ENCODE data around the gene S100A10. TPM values are rescaled to one million over a fixed set of nuclear protein-coding genes. Genes with fewer than 3 reads are reported as not detected.

Gene S100A10
- polyA plus RNA-seq, 1 experiment = 200 TPM

DNA sequence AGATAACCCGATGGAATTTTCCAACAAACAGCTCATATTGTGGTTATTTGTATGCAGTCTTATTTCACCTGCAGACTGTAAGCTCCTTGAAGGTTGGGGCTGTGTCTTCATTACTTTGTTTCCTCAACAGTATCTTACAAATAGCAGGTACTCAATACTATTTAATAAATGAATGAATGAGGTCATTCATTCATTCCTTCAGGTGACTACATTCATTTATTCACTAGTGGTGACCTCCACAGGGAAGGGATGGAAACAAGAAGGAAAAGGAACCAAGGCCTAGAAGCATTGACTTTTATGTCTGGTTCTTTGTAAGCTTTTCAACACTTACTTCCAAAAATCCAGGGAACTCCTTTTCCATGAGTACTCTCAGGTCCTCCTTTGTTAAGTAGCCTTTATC is 7.9 kb downstream of the S100A10 start:
- Histone ChIP-seq H3K27ac (ENCODE audit: low read depth, low read length) (no peak overlapping the region), H3K4me3 (ENCODE audit: low read depth, low read length) (no peak overlapping the region), H3K9me3 (ENCODE audit: control insufficient read depth, insufficient read depth, low read length) (no peaks in the 10 kb centered on the region), H3K27me3 (ENCODE audit: control insufficient read depth, insufficient read depth, low read length) (no peaks in the 10 kb centered on the region)
- ChIA-PET CTCF (interaction anchor here (1.8 to 4.4 kb wide), 4 partner anchors 9 to 51 kb away, joined by 7 to 29 read pairs (median 8); no protein-coding TSS in a partner anchor), POLR2A (no interaction called here)
- TF ChIP-seq, protein P1, sequence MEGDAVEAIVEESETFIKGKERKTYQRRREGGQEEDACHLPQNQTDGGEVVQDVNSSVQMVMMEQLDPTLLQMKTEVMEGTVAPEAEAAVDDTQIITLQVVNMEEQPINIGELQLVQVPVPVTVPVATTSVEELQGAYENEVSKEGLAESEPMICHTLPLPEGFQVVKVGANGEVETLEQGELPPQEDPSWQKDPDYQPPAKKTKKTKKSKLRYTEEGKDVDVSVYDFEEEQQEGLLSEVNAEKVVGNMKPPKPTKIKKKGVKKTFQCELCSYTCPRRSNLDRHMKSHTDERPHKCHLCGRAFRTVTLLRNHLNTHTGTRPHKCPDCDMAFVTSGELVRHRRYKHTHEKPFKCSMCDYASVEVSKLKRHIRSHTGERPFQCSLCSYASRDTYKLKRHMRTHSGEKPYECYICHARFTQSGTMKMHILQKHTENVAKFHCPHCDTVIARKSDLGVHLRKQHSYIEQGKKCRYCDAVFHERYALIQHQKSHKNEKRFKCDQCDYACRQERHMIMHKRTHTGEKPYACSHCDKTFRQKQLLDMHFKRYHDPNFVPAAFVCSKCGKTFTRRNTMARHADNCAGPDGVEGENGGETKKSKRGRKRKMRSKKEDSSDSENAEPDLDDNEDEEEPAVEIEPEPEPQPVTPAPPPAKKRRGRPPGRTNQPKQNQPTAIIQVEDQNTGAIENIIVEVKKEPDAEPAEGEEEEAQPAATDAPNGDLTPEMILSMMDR (IDR thresholded peaks at IDR 0.05; ENCODE audit: low read depth, low read length) = no peak
- no peak for DNase-seq (ENCODE audit: low read depth, low spot score)

DNA sequence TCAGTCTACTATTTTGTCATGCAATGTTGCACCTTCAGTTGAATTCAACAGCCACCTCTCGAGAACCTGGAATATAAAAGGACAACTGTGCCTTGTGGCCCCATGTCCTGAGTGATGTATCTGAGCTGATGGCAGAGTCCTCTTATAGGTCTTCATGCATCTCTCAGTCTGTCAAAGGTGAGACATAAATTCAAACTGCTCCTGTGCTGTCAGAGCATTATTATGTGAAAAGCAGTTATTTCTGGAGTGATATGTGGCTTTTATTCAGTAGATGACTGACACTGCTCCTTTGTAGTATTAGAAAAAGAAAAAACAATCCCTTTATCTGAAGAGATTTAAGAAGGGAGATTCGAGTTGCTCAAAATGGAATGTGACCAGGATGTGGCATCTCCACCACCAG is 8.4 kb downstream of the S100A10 start:
- Histone ChIP-seq H3K9me3 (ENCODE audit: control insufficient read depth, insufficient read depth, low read length) (no peaks in the 10 kb centered on the region), H3K27me3 (ENCODE audit: control insufficient read depth, insufficient read depth, low read length) (no peaks in the 10 kb centered on the region), H3K27ac (ENCODE audit: low read depth, low read length) (no peak overlapping the region), H3K4me3 (ENCODE audit: low read depth, low read length) (no peak overlapping the region)
- DNase-seq (ENCODE audit: low read depth, low spot score) = no peak
- TF ChIP-seq, protein P1 (IDR thresholded peaks at IDR 0.05; ENCODE audit: low read depth, low read length) = no peak
- ChIA-PET CTCF (interaction anchor here (1.8 to 4.4 kb wide), 4 partner anchors 8 to 50 kb away, joined by 7 to 29 read pairs (median 8); no protein-coding TSS in a partner anchor), POLR2A (no interaction called here)

DNA sequence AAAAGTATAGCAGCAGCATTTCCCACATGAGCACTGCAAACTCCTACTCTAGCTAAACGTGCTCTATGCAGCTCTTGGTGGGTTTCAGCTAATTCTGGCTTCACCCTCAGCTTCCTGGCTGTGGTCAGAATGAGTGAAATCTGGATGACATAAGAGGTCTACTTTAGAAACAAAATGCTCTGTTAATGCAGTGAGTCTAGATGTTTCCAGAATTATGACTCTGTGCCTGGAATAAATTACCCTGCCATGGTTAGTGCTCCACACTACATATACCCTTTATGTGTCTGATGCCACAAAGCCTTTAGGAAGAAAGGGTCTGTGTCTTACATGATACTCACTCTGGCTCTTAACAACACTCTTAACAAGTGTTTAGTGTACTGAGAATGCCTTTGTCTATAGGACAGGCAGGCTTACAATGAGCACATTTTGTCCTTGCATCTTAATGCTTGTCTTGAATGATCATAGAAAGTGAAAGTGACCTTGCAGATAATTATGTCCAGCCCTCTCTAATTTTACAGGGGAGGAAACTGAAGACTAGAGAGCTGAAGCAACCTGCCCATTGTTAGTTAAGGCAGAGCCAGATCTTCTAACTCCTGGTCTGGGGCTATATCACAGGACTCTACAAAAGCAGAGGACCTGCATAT is 9.2 kb downstream of the S100A10 start:
- Histone ChIP-seq H3K27ac (ENCODE audit: low read depth, low read length) (no peak overlapping the region), H3K4me3 (ENCODE audit: low read depth, low read length) (no peak overlapping the region), H3K9me3 (ENCODE audit: control insufficient read depth, insufficient read depth, low read length) (no peaks in the 10 kb centered on the region), H3K27me3 (ENCODE audit: control insufficient read depth, insufficient read depth, low read length) (no peaks in the 10 kb centered on the region)
- ChIA-PET CTCF (interaction anchor here (1.9 to 3.1 kb wide), 2 partner anchors 16 to 17 kb away, joined by 7 to 22 read pairs; no protein-coding TSS in a partner anchor), POLR2A (no interaction called here)
- DNase-seq (ENCODE audit: low read depth, low spot score) = no peak
- TF ChIP-seq, protein P1 (IDR thresholded peaks at IDR 0.05; ENCODE audit: low read depth, low read length) = no peak

DNA sequence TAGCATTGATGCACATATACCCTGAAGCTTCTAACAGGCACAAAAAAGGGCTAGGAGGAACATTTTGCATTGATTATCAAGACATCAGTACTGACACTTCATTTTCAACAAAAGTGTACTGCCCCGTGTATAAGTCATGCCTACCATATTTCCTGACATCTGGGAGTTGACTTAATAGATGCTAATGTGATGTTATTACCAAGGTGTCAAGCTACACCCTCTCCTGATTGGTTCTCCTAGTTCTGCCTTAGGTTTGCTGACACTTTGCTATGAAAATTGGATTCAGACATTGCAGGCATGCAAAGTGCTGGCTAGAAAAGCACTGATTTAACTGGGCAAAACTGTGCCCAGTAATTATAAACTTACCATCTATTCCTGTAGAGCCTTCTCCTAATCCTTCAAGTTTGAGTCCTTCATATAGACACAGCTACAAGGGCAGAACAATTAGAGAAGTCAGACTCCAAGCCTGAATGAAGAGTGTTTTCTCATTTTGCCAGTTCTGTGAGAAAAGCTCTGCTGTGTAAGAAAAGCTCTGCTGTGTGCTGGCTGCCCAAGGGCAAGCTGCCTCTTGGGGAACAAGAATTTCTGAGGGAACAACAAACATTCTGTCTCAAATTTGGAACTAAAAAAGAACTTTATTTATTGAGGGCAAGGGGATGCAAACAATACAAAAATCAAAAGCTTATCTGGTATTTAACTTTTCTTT is 11.2 kb downstream of the S100A10 start:
- TF ChIP-seq, protein P1 (IDR thresholded peaks at IDR 0.05; ENCODE audit: low read depth, low read length) = no peak
- POLR2A ChIA-PET = no interaction called here
- H3K27ac ChIP-seq (ENCODE audit: low read depth, low read length) = no peak overlapping the region

DNA sequence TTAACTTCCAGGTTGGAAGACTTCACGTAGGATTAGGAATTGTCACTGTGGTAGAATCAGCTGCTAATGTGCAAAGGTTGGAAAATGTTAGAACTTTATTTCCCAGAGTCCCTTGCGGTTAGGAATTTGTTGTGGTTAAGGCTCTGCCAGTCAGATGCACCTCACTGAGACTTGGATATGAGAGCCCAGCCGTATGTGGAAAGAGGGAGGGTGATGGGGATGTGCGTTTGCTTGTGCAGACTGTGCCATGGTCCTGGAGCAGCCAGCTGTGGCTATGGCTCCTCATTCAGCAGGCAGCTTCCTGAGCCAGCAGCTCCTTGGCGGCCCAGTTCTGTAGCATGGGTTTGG is 12.5 kb downstream of the S100A10 start:
- TF ChIP-seq, protein P1 (IDR thresholded peaks at IDR 0.05; ENCODE audit: low read depth, low read length) = no peak
- ChIA-PET CTCF (interaction anchor here (0.9 to 4.4 kb wide), 2 partner anchors 12 to 21 kb away, joined by 3 to 40 read pairs; no protein-coding TSS in a partner anchor), POLR2A (interaction anchor here (0.6 to 0.9 kb wide), 2 partner anchors 10 to 54 kb away, joined by 3 to 4 read pairs; no protein-coding TSS in a partner anchor)
- H3K27ac ChIP-seq (ENCODE audit: low read depth, low read length) = no peak overlapping the region
- no peak for DNase-seq (ENCODE audit: low read depth, low spot score)
- no peaks in the 10 kb centered on the region for H3K9me3 ChIP-seq (ENCODE audit: control insufficient read depth, insufficient read depth, low read length)
- no peak overlapping the region for H3K4me3 ChIP-seq (ENCODE audit: low read depth, low read length)
- no peaks in the 10 kb centered on the region for H3K27me3 ChIP-seq (ENCODE audit: control insufficient read depth, insufficient read depth, low read length)

More for the DNA sequence above, 11.2 kb downstream of the S100A10 start:
- CTCF ChIA-PET = interaction anchor here (0.7 to 4.4 kb wide), 6 partner anchors 13 to 71 kb away, joined by 3 to 40 read pairs (median 6); no protein-coding TSS in a partner anchor
- DNase-seq (ENCODE audit: low read depth, low spot score) = no peak
- Histone ChIP-seq H3K27me3 (ENCODE audit: control insufficient read depth, insufficient read depth, low read length) (no peaks in the 10 kb centered on the region), H3K4me3 (ENCODE audit: low read depth, low read length) (no peak overlapping the region), H3K9me3 (ENCODE audit: control insufficient read depth, insufficient read depth, low read length) (no peaks in the 10 kb centered on the region)

Data from AG04450 (cell line).